HuH-7.5 (cell line): ENCODE measurements around the gene TMTC3.

ENCODE experiments used
- DNase-seq: peaks from one replicate; pipeline ENCODE4 v3.0.0; 2011; ENCODE audit warnings: low spot score

The TMTC3 gene

GRCh38 chr12:88227263-88227662 lies 85.2 kb downstream of the TMTC3 start:
- no peak for DNase-seq

GRCh38 chr12:88227871-88228270 lies 85.8 kb downstream of the TMTC3 start:
- no peak for DNase-seq

GRCh38 chr12:88228720-88229119 lies 86.6 kb downstream of the TMTC3 start:
- DNase-seq = no peak

- no peak for DNase-seq
Observed at GRCh38 chr12:88230271-88230670, 88.2 kb downstream of the TMTC3 start.

- DNase-seq = no peak
Observed at GRCh38 chr12:88235183-88235833, 93.2 kb downstream of the TMTC3 start.

- no peak for DNase-seq
Observed at GRCh38 chr12:88237954-88238353, 95.8 kb downstream of the TMTC3 start.

- DNase-seq = no peak
Observed at GRCh38 chr12:88238406-88238805, 96.3 kb downstream of the TMTC3 start.

GRCh38 chr12:88241862-88242570 lies 99.9 kb downstream of the TMTC3 start:
- DNase-seq = no peak

- no peak for DNase-seq
Observed at GRCh38 chr12:88242571-88242925, 100.4 kb downstream of the TMTC3 start.

GRCh38 chr12:88242939-88243338 lies 100.8 kb downstream of the TMTC3 start:
- no peak for DNase-seq

- no peak for DNase-seq
Observed at GRCh38 chr12:88243982-88244381, 101.9 kb downstream of the TMTC3 start.

- no peak for DNase-seq
Observed at GRCh38 chr12:88245905-88246304, 103.8 kb downstream of the TMTC3 start.

- DNase-seq = no peak
Observed at GRCh38 chr12:88247241-88247643, 105.1 kb downstream of the TMTC3 start.

- no peak for DNase-seq
Observed at GRCh38 chr12:88248606-88249005, 106.5 kb downstream of the TMTC3 start.
